ENCODE measurements around the gene PACS2. TPM values are rescaled to one million over a fixed set of nuclear protein-coding genes. Genes with fewer than 3 reads are reported as not detected.

The PACS2 gene
- total and polyA plus RNA-seq, 2 of the 8 experiments (the other 6 are each of a cell fraction or from before 2014, with no cell fraction given), result 38.0 to 62.8 TPM

GRCh38 chr14:105389976-105390848, 75.7 kb downstream of the PACS2 start:
- Histone ChIP-seq H4K20me1 (replicated peaks in 1 of 2; ENCODE audit: control insufficient read depth in 1 of 2, insufficient read depth in 2 of 2, low read length in 2 of 2) (peaks cover 0 to 8% of the 10 kb centered on the region in 2 experiments), H3K79me1 (ENCODE audit: low read depth, low read length) (no peaks in the 10 kb centered on the region; the same call in 1 of the 2 replicates), H4K91ac (replicated peaks; ENCODE audit: insufficient read length, low read length) (no peak overlapping the region), H2BK120ac (replicated peaks; ENCODE audit: low read depth, low read length) (no peak overlapping the region), H2BK20ac (ENCODE audit: low read length) (no peak overlapping the region), H3K23ac (ENCODE audit: insufficient read length) (no peak overlapping the region), H3K36me3 (ENCODE audit: control insufficient read depth in 2 of 4, insufficient read depth in 4 of 4, low read length in 3 of 4) (peaks cover 0 to 4% (median 1%) of the 10 kb centered on the region in 4 experiments; a peak in 3 of 8 replicates), H2BK12ac (ENCODE audit: low read depth, low read length) (no peak overlapping the region), H2AK5ac (ENCODE audit: low read depth, low read length) (no peak overlapping the region), H3K4me2 (ENCODE audit: insufficient read depth in 1 of 2, low read depth in 2 of 2, low read length in 2 of 2) (no peak overlapping the region), H2AFZ (ENCODE audit: low read length) (no peak overlapping the region), H3K4me3 (ENCODE audit: extremely low read depth in 1 of 4, insufficient read depth in 2 of 4, low read depth in 3 of 4, low read length in 4 of 4) (no peak overlapping the region), H3K27ac (ENCODE audit: low read depth, low read length) (no peak overlapping the region), H3K14ac (ENCODE audit: insufficient read length) (no peak overlapping the region), H3K56ac (replicated peaks; ENCODE audit: insufficient read length, low read depth, low read length) (no peak overlapping the region), H3K79me2 (ENCODE audit: control insufficient read depth in 1 of 2, insufficient read depth in 2 of 2, low read length in 2 of 2) (no peaks in the 10 kb centered on the region), H2BK5ac (ENCODE audit: low read depth, low read length) (no peak overlapping the region), H3K23me2 (ENCODE audit: low read depth, low read length) (no peaks in the 10 kb centered on the region), H3K4ac (replicated peaks; ENCODE audit: insufficient read length, low read depth, low read length) (no peak overlapping the region), H3K27me3 (replicated peaks in 1 of 4; ENCODE audit: control insufficient read depth in 3 of 4, extremely low read depth in 1 of 4, insufficient read depth in 3 of 4, low read length in 3 of 4) (no peaks in the 10 kb centered on the region), H3K18ac (ENCODE audit: extremely low read depth, low read length) (no peak overlapping the region), H2BK15ac (ENCODE audit: low read length) (no peak overlapping the region), H3K9me3 (ENCODE audit: insufficient read depth in 2 of 2, low read depth in 1 of 2, low read length in 1 of 2) (no peaks in the 10 kb centered on the region), H4K8ac (ENCODE audit: extremely low read depth, insufficient read depth, low read length) (no peak overlapping the region), H3K9ac (replicated peaks in 1 of 4; ENCODE audit: extremely low read depth in 1 of 4, low read depth in 3 of 4, low read length in 3 of 4) (no peak overlapping the region), H4K5ac (ENCODE audit: insufficient read length, low read depth, low read length) (no peak overlapping the region), H3K4me1 (replicated peaks in 1 of 4; ENCODE audit: control insufficient read depth in 3 of 4, insufficient read depth in 4 of 4, low read length in 3 of 4) (no peaks in the 10 kb centered on the region; a peak in 1 of 7 replicates)
- DNase-seq (ENCODE audit: low read depth in 1 of 2, low spot score in 2 of 2) (no peak), FAIRE-seq (no peak)
- WGBS, 2 experiments (ENCODE audit: extremely low coverage in 1 of 2, insufficient coverage in 1 of 2, insufficient read length in 1 of 2, insufficient replicate concordance in 2 of 2, low coverage in 1 of 2, low lambda C conversion rate in 2 of 2, missing lambda C conversion rate in 1 of 2), result 89% methylated on average over 23 of the region's 27 CpGs; no CpG with 5 or more reads in 1 of the 2 experiments
- CTCF ChIA-PET (ENCODE audit: partially characterized antibody), result interaction anchor here (0.7 to 2.0 kb wide), 12 partner anchors 7 to 181 kb away, joined by 3 to 9 read pairs (median 4); no protein-coding TSS in a partner anchor
- POLR2A ChIA-PET (ENCODE audit: partially characterized antibody), result interaction anchor here (1.0 to 1.8 kb wide), 4 partner anchors 9 to 21 kb away, joined by 3 to 7 read pairs (median 4); no protein-coding TSS in a partner anchor
- TF ChIP-seq PHF8 (conservative IDR thresholded peaks at IDR 0.05; ENCODE audit: low read depth, low read length), result no peak
- TF ChIP-seq NRF1 (IDR thresholded peaks at IDR 0.05; ENCODE audit: low read depth, low read length), result no peak
- TF ChIP-seq SP1 (IDR thresholded peaks at IDR 0.05; ENCODE audit: low read depth, low read length), result no peak
- TF ChIP-seq POLR2AphosphoS5 (IDR thresholded peaks at IDR 0.05; ENCODE audit: low read depth, low read length), result no peak
- TF ChIP-seq KDM5A (IDR thresholded peaks at IDR 0.05; ENCODE audit: low read length), result no peak
- TF ChIP-seq SIRT6 (IDR thresholded peaks at IDR 0.05; ENCODE audit: low read length), result no peak
- TF ChIP-seq BACH1 (IDR thresholded peaks at IDR 0.05; ENCODE audit: low read length), result no peak
- TF ChIP-seq CHD2 (IDR thresholded peaks at IDR 0.05; ENCODE audit: low read length), result no peak
- no peak for TF ChIP-seq HDAC2 (IDR thresholded peaks at IDR 0.05; ENCODE audit: borderline replicate concordance in 1 of 2, low read depth in 2 of 2, low read length in 2 of 2)
- TF ChIP-seq USF2 (IDR thresholded peaks at IDR 0.05; ENCODE audit: low read length), result no peak
- TF ChIP-seq RNF2 (IDR thresholded peaks at IDR 0.05; ENCODE audit: borderline replicate concordance, low read depth, low read length, missing control alignments, poor library complexity, severe bottlenecking), result no peak

Measured in H1 (cell line).